ENCODE results near the gene RNF180.

DNA sequence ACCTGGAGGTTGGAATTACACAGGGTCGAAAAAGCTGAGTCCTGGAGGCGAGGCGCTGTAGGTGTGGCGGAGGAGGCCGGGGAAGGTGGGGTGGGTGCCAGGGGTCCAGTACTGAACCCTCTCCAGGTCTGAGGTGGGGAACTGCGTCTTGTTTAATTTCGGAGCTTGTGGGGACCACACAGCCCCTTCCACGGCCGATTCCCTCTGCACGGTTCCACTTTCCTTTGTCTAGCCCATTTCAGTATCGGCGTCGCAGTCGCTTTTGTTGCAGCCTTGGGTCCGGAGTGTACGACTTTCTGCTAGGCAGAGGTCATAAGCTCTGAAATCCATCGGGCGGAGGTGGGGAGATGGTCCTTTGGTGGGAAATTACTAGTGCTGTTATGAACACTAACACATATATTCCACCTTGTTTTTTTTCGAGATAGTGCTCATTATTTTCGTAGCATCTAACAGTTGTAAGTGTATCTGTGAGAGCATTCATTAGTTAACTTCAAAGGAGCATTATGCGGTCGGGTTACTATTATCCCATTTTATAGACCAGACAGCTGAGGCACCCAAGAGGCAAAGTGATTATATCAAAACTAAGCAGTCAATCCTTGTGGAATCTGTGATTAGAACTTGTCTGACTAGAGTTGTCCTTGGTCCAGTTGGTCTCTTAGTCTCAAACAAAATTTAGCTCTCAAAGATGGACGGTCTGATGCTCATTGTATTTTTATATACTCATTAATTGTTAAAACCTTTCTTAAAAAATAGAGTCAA, 737 bp downstream of the RNF180 start:
- TF ChIP-seq, protein P1, sequence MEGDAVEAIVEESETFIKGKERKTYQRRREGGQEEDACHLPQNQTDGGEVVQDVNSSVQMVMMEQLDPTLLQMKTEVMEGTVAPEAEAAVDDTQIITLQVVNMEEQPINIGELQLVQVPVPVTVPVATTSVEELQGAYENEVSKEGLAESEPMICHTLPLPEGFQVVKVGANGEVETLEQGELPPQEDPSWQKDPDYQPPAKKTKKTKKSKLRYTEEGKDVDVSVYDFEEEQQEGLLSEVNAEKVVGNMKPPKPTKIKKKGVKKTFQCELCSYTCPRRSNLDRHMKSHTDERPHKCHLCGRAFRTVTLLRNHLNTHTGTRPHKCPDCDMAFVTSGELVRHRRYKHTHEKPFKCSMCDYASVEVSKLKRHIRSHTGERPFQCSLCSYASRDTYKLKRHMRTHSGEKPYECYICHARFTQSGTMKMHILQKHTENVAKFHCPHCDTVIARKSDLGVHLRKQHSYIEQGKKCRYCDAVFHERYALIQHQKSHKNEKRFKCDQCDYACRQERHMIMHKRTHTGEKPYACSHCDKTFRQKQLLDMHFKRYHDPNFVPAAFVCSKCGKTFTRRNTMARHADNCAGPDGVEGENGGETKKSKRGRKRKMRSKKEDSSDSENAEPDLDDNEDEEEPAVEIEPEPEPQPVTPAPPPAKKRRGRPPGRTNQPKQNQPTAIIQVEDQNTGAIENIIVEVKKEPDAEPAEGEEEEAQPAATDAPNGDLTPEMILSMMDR (IDR thresholded peaks at IDR 0.05; ENCODE audit: borderline replicate concordance, extremely low read depth, low read length, poor library complexity, severe bottlenecking): no peak
- no peak for TF ChIP-seq EZH2 (IDR thresholded peaks at IDR 0.05; ENCODE audit: borderline replicate concordance, low read depth, low read length, severe bottlenecking)
